Stimulated activated CD8-positive, alpha-beta memory T cell treated with anti-CD3 and anti-CD28 coated beads, Interleukin-15, amount 100 ng/mL, for 4 hours (primary cell): ENCODE data around the gene BTNL2.
"Not testable (repeated sequence)": the region's sequence is repeated elsewhere in the genome, so short reads cannot be mapped to it uniquely, and the experiment has no call there.

ENCODE experiments used
- DNase-seq, 2 donors: peaks; one replicate each; pipeline ENCODE4 v3.0.0-alpha.2; 2020; ENCODE audit warnings: low read depth in 2 of 2

The BTNL2 gene

GRCh38 chr6:32370505-32370904 lies 36.5 kb downstream of the BTNL2 start:
- no peak for DNase-seq

- DNase-seq, result no peak
Measured at GRCh38 chr6:32369660-32370059, 37.3 kb downstream of the BTNL2 start.

GRCh38 chr6:32367644-32368043 lies 39.3 kb downstream of the BTNL2 start:
- DNase-seq, result no peak

GRCh38 chr6:32359225-32359624 lies 47.8 kb downstream of the BTNL2 start:
- DNase-seq, result not testable (repeated sequence)

- DNase-seq, result not testable (repeated sequence)
Measured at GRCh38 chr6:32358548-32358947, 48.4 kb downstream of the BTNL2 start.

GRCh38 chr6:32355018-32355417 lies 52.0 kb downstream of the BTNL2 start:
- no peak for DNase-seq

- no peak for DNase-seq
Measured at GRCh38 chr6:32353348-32353747, 53.6 kb downstream of the BTNL2 start.
